Neural cell (in vitro differentiated cells): ENCODE measurements around the gene PHF3.

Experiments
- CTCF ChIP-seq: fragments of 450-650 bp; IDR thresholded peaks from 2 replicates; pipeline ENCODE4 v1.5.1; 2014; ENCODE audit warnings: antibody characterized with exemption, mild to moderate bottlenecking, moderate library complexity; ENCODE audit not compliant: poor library complexity, severe bottlenecking
- EZH2 ChIP-seq: fragments of 200-600, 300-800 bp; shearing (Covaris generic), sonication (generic); IDR thresholded peaks from 2 replicates; pipeline ENCODE4 v1.6.1; 2014; ENCODE audit warnings: antibody characterized with exemption, low read length, borderline replicate concordance, mild to moderate bottlenecking; ENCODE audit not compliant: insufficient read depth, poor library complexity, severe bottlenecking
- POLR2AphosphoS5 ChIP-seq: IDR thresholded peaks from 2 replicates; pipeline ENCODE4 v1.6.1; 2012
- RAD21 ChIP-seq: fragments of 450-650 bp; conservative IDR thresholded peaks from 2 replicates; pipeline ENCODE4 v1.6.1; 2014; ENCODE audit warnings: antibody characterized with exemption, mild to moderate bottlenecking, moderate library complexity

GRCh38 chr6:63739094-63739687, 103.6 kb downstream of the PHF3 start:
- TF ChIP-seq CTCF, result no peak
- TF ChIP-seq EZH2, result no peak
- no peak for TF ChIP-seq POLR2AphosphoS5
- TF ChIP-seq RAD21, result no peak
